WTC11 (cell line): ENCODE results near the gene RAB39A.

Experiments used
- NR2C2 ChIP-seq: sonication (generic); formaldehyde crosslinking; IDR thresholded peaks from 2 replicates; pipeline ENCODE4 v1.8.0; 2022; ENCODE audit warnings: mild to moderate bottlenecking, missing genetic modification reagents
- NR3C1 ChIP-seq: sonication (generic); formaldehyde crosslinking; conservative IDR thresholded peaks from 2 replicates; pipeline ENCODE4 v1.8.1; 2023; ENCODE audit warnings: low read depth, mild to moderate bottlenecking, missing genetic modification reagents
- TEAD1 ChIP-seq: sonication (generic); formaldehyde crosslinking; IDR thresholded peaks from 2 replicates; pipeline ENCODE4 v1.8.0; 2022; ENCODE audit warnings: mild to moderate bottlenecking, missing genetic modification reagents
- TF ChIP-seq, protein P1 (sequence below): fragments of 200-600 bp; IDR thresholded peaks from 2 replicates; pipeline ENCODE4 v1.8.0; 2022; ENCODE audit warnings: antibody characterized with exemption
- TF ChIP-seq, protein P2 (sequence below): sonication (generic); formaldehyde crosslinking; IDR thresholded peaks from 2 replicates; pipeline ENCODE4 v1.8.1; 2023; ENCODE audit warnings: mild to moderate bottlenecking, missing genetic modification reagents, moderate library complexity

DNA sequence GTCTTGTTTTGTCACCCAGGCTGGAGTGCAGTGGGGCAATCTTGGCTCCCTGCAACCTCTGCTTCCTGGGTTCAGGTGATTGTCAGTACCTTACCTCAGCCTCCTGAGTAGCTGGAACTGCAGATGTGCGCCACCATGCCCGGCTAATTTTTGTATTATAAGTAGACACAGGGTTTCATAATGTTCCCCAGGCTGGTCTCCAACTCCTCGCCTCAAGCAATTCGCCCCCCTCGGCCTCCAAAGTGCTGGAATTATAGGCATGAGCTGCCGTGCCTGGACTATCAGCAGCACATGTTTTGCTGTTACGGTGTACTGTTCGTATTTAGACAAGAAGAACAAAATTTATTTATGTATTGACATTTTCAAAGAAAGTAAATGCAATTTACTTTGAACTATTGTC lies 34.8 kb downstream of the RAB39A start:
- TF ChIP-seq NR2C2 (CRISPR knock-in tag) (no peak), TEAD1 (no peak), NR3C1 (CRISPR knock-in tag) (no peak)
- TF ChIP-seq, protein P1, sequence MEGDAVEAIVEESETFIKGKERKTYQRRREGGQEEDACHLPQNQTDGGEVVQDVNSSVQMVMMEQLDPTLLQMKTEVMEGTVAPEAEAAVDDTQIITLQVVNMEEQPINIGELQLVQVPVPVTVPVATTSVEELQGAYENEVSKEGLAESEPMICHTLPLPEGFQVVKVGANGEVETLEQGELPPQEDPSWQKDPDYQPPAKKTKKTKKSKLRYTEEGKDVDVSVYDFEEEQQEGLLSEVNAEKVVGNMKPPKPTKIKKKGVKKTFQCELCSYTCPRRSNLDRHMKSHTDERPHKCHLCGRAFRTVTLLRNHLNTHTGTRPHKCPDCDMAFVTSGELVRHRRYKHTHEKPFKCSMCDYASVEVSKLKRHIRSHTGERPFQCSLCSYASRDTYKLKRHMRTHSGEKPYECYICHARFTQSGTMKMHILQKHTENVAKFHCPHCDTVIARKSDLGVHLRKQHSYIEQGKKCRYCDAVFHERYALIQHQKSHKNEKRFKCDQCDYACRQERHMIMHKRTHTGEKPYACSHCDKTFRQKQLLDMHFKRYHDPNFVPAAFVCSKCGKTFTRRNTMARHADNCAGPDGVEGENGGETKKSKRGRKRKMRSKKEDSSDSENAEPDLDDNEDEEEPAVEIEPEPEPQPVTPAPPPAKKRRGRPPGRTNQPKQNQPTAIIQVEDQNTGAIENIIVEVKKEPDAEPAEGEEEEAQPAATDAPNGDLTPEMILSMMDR = no peak
- TF ChIP-seq, protein P2, sequence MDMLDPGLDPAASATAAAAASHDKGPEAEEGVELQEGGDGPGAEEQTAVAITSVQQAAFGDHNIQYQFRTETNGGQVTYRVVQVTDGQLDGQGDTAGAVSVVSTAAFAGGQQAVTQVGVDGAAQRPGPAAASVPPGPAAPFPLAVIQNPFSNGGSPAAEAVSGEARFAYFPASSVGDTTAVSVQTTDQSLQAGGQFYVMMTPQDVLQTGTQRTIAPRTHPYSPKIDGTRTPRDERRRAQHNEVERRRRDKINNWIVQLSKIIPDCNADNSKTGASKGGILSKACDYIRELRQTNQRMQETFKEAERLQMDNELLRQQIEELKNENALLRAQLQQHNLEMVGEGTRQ = no peak
